HepG2 (cell line): ENCODE results near the gene NAB2. TPM values are rescaled to one million over a fixed set of nuclear protein-coding genes. Genes with fewer than 3 reads are reported as not detected.

Experiments used
- ARID4A ChIP-seq: sonication (generic); formaldehyde crosslinking; IDR thresholded peaks from 2 replicates; pipeline ENCODE4 v1.5.0; 2020; ENCODE audit warnings: mild to moderate bottlenecking, missing genetic modification reagents, borderline replicate concordance
- ATF3 ChIP-seq: sonication (generic); formaldehyde crosslinking; IDR thresholded peaks from 2 replicates; pipeline ENCODE4 v1.4.0; 2020; ENCODE audit warnings: missing genetic modification reagents
- DBP ChIP-seq: sonication (generic); formaldehyde crosslinking; IDR thresholded peaks from 2 replicates; pipeline ENCODE4 v1.4.0; 2020; ENCODE audit warnings: missing genetic modification reagents; ENCODE audit errors: not compliant biosample characterization
- EEA1 ChIP-seq: sonication (generic); formaldehyde crosslinking; IDR thresholded peaks from 2 replicates; pipeline ENCODE4 v1.5.1; 2020; ENCODE audit warnings: mild to moderate bottlenecking, missing genetic modification reagents, borderline replicate concordance
- ELF3 ChIP-seq: IDR thresholded peaks from 2 replicates; pipeline ENCODE4 v1.6.1; 2016; ENCODE audit warnings: missing genetic modification reagents, missing compliant biosample characterization
- FOXC1 ChIP-seq: sonication (generic); formaldehyde crosslinking; IDR thresholded peaks from 2 replicates; pipeline ENCODE4 v1.8.0; 2022; ENCODE audit warnings: mild to moderate bottlenecking, missing genetic modification reagents, borderline replicate concordance
- FOXP1 ChIP-seq, 2 experiments: fragments of 450-650 bp in 1 of 2; IDR thresholded peaks; 2 replicates each; pipeline ENCODE4 v1.6.1; 2017 to 2018; ENCODE audit warnings: antibody characterized with exemption in 1 of 2
- GATAD2A ChIP-seq: IDR thresholded peaks from 2 replicates; pipeline ENCODE4 v1.6.1; 2016
- GRHL1 ChIP-seq: sonication (generic); formaldehyde crosslinking; conservative IDR thresholded peaks from 2 replicates; pipeline ENCODE4 v1.8.0; 2022; ENCODE audit warnings: missing genetic modification reagents
- IRF2 ChIP-seq: IDR thresholded peaks from 2 replicates; pipeline ENCODE4 v1.6.1; 2018; ENCODE audit warnings: missing genetic modification reagents, missing compliant biosample characterization
- KAT8 ChIP-seq: IDR thresholded peaks from 2 replicates; pipeline ENCODE4 v1.6.1; 2016; ENCODE audit warnings: missing genetic modification reagents, missing compliant biosample characterization
- MYNN ChIP-seq: sonication (generic); formaldehyde crosslinking; IDR thresholded peaks from 2 replicates; pipeline ENCODE4 v1.4.0; 2020; ENCODE audit warnings: mild to moderate bottlenecking, low read depth, missing genetic modification reagents
- RARG ChIP-seq: sonication (generic); formaldehyde crosslinking; IDR thresholded peaks from 2 replicates; pipeline ENCODE4 v1.4.0; 2020; ENCODE audit warnings: low read depth, mild to moderate bottlenecking, missing genetic modification reagents
- SKI ChIP-seq: fragments of 450-650 bp; IDR thresholded peaks from one replicate; pipeline ENCODE4 v1.6.1; 2018; ENCODE audit warnings: mild to moderate bottlenecking; ENCODE audit not compliant: partially characterized antibody
- TAF15 ChIP-seq: fragments of 200-400 bp; formaldehyde crosslinking; IDR thresholded peaks from one replicate; pipeline ENCODE4 v1.6.1; 2018; ENCODE audit warnings: mild to moderate bottlenecking, low read depth, low read length; ENCODE audit not compliant: poor library complexity, severe bottlenecking
- WIZ ChIP-seq: sonication (generic); formaldehyde crosslinking; IDR thresholded peaks from 2 replicates; pipeline ENCODE4 v1.5.1; 2020; ENCODE audit warnings: mild to moderate bottlenecking, missing genetic modification reagents
- ZKSCAN8 ChIP-seq: IDR thresholded peaks from 2 replicates; pipeline ENCODE4 v1.6.1; 2016; ENCODE audit warnings: borderline replicate concordance, missing genetic modification reagents, missing compliant biosample characterization
- ZNF547 ChIP-seq: sonication (generic); formaldehyde crosslinking; IDR thresholded peaks from 2 replicates; pipeline ENCODE4 v1.5.1; 2020; ENCODE audit warnings: mild to moderate bottlenecking, missing genetic modification reagents
- ZNF567 ChIP-seq: sonication (generic); formaldehyde crosslinking; IDR thresholded peaks from 2 replicates; pipeline ENCODE4 v1.8.1; 2023; ENCODE audit warnings: mild to moderate bottlenecking, missing genetic modification reagents, borderline replicate concordance
- ZNF589 ChIP-seq: sonication (generic); formaldehyde crosslinking; conservative IDR thresholded peaks from 2 replicates; pipeline ENCODE4 v1.8.0; 2022; ENCODE audit warnings: mild to moderate bottlenecking, moderate library complexity, missing genetic modification reagents
- ZNF780A ChIP-seq: sonication (generic); formaldehyde crosslinking; IDR thresholded peaks from 2 replicates; pipeline ENCODE4 v1.8.0; 2022; ENCODE audit warnings: mild to moderate bottlenecking, missing genetic modification reagents, moderate library complexity
- ZNF788 ChIP-seq: sonication (generic); formaldehyde crosslinking; IDR thresholded peaks from 2 replicates; pipeline ENCODE4 v1.5.0; 2020; ENCODE audit warnings: mild to moderate bottlenecking, missing genetic modification reagents, borderline replicate concordance
- ZNF792 ChIP-seq: IDR thresholded peaks from 2 replicates; pipeline ENCODE4 v1.6.1; 2016
- ZNF83 ChIP-seq: sonication (generic); formaldehyde crosslinking; IDR thresholded peaks from 2 replicates; pipeline ENCODE4 v1.4.0; 2020; ENCODE audit warnings: missing genetic modification reagents, mild to moderate bottlenecking, borderline replicate concordance
- ZSCAN9 ChIP-seq: IDR thresholded peaks from 2 replicates; pipeline ENCODE4 v1.6.1; 2016; ENCODE audit warnings: borderline replicate concordance
- polyA plus RNA-seq, 8 experiments: library from polyadenylated mRNA; depleted of rRNA in 3 of 8; stranded (reverse) in 7 of 8; unstranded in 1 of 8; fragments of >200 nt; fragmentation: Illumina TruSeq in 4 of 8; extraction: Trizol in 4 of 8; gene quantifications; 2 replicates each; pipeline versions ENCODE4 v1.2.1 to v1.2.3, GENCODE V29; 2011 to 2016; ENCODE audit warnings: low read depth in 4 of 8, missing spikeins in 1 of 8, mixed read lengths in 1 of 8; ENCODE audit not compliant: insufficient read depth in 1 of 8
- total RNA-seq, 5 experiments: library from RNA; depleted of rRNA; stranded (reverse); fragments of >200 nt; fragmentation: Illumina TruSeq; extraction: Trizol; gene quantifications; 2 replicates each; pipeline ENCODE4 v1.2.3, GENCODE V29; 2016; ENCODE audit warnings: low read depth in 1 of 5

Gene NAB2
- total and polyA plus RNA-seq, 2 of the 13 experiments (the other 11 are each of a cell fraction or from before 2014, with no cell fraction given) = 11.7 to 12.9 TPM

GRCh38 chr12:57049890-57050289 is 39.0 kb upstream of the NAB2 start, which contains the start of gene MYO1A (continued):
- TF ChIP-seq ATF3 (CRISPR knock-in tag) = 0 out of 2 replicates have a peak, but pooled peaks have one; percentile 16
- TF ChIP-seq FOXP1 (IDR thresholded peaks at IDR 0.05) = no peak
- no peak for TF ChIP-seq FOXP1 (CRISPR knock-in tag; IDR thresholded peaks at IDR 0.05)
- no peak for TF ChIP-seq ZNF83 (CRISPR knock-in tag)
- peak; percentile 48 for TF ChIP-seq GATAD2A (CRISPR knock-in tag)
- peak; percentile 66; the same call in 1 of the 2 replicates for TF ChIP-seq ZSCAN9 (CRISPR knock-in tag)
- TF ChIP-seq EEA1 (CRISPR knock-in tag) = no peak
- 0 out of 2 replicates have a peak, but pooled peaks have one; percentile 34 for TF ChIP-seq IRF2 (CRISPR knock-in tag)
- TF ChIP-seq GRHL1 = no peak
- 0 out of 2 replicates have a peak, but pooled peaks have one; percentile 30 for TF ChIP-seq ZNF788
- peak; percentile 30; the same call in 1 of the 2 replicates for TF ChIP-seq KAT8 (CRISPR knock-in tag)
- TF ChIP-seq ZNF567 = no peak
- peak; percentile 50; the same call in 1 of the 2 replicates for TF ChIP-seq FOXC1 (CRISPR knock-in tag)
- TF ChIP-seq ARID4A (CRISPR knock-in tag) = peak; percentile 42; the same call in 1 of the 2 replicates
- TF ChIP-seq ZNF589 = no peak
- TF ChIP-seq ELF3 (CRISPR knock-in tag) = 0 out of 2 replicates have a peak, but pooled peaks have one; percentile 25
- no peak for TF ChIP-seq SKI
- TF ChIP-seq TAF15 = no peak
- TF ChIP-seq ZNF792 = 0 out of 2 replicates have a peak, but pooled peaks have one; percentile 25
- no peak for TF ChIP-seq DBP
- no peak for TF ChIP-seq ZKSCAN8
- no peak for TF ChIP-seq MYNN (CRISPR knock-in tag)
- TF ChIP-seq ZNF547 = no peak
- 0 out of 2 replicates have a peak, but pooled peaks have one; percentile 49 for TF ChIP-seq ZNF780A (CRISPR knock-in tag)
- peak; percentile 66; the same call in 1 of the 2 replicates for TF ChIP-seq WIZ
- TF ChIP-seq RARG = no peak
